Measurements from ENCODE around the gene TMEM233. TPM values are rescaled to one million over a fixed set of nuclear protein-coding genes. Genes with fewer than 3 reads are reported as not detected.

The TMEM233 gene
- total RNA-seq, 1 experiment from 2014 or later, result 0.28 TPM

DNA sequence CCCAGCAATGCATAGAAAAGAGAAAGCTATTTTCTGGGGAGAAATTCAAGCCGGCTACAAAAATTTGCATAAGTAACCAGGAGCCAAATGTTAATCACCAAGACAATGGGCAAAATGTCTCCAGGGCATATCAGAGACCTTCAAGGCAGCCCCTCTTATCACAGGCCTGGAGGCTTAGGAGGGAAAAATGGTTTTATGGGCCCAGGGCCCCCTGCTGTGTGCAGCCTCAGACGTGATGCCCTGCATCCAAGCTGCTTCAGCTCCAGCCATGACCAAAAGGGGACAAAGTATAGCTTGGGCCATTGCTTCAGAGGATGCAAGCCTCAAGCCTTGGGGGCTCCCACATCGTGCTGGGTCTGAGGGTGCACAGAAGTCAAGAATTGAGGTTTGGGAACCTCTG lies 15.8 kb downstream of the TMEM233 start:
- Mint-ChIP-seq H3K27ac (no peak overlapping the region), H3K9me3 (peaks cover 36% of the 10 kb centered on the region), H3K27me3 (ENCODE audit: low read depth) (peaks cover 13% of the 10 kb centered on the region), H3K4me1 (no peaks in the 10 kb centered on the region), H3K36me3 (peaks cover 23% of the 10 kb centered on the region), H3K4me3 (no peak overlapping the region)
- CTCF ChIA-PET, result no interaction called here
- no peak for TF ChIP-seq NFYB (CRISPR knock-in tag; conservative IDR thresholded peaks at IDR 0.05; ENCODE audit: low read depth)
- no peak for TF ChIP-seq FOXK1 (CRISPR knock-in tag; IDR thresholded peaks at IDR 0.05)
- TF ChIP-seq ZNF671 (CRISPR knock-in tag; IDR thresholded peaks at IDR 0.05), result no peak
- TF ChIP-seq, protein P1, sequence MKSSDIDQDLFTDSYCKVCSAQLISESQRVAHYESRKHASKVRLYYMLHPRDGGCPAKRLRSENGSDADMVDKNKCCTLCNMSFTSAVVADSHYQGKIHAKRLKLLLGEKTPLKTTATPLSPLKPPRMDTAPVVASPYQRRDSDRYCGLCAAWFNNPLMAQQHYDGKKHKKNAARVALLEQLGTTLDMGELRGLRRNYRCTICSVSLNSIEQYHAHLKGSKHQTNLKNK (CRISPR knock-in tag; IDR thresholded peaks at IDR 0.05), result no peak
- no peak for TF ChIP-seq ERG (CRISPR knock-in tag; IDR thresholded peaks at IDR 0.05)
- TF ChIP-seq TP53 (CRISPR knock-in tag; IDR thresholded peaks at IDR 0.05), result no peak
- TF ChIP-seq MYBL2 (CRISPR knock-in tag; IDR thresholded peaks at IDR 0.05), result no peak
- TF ChIP-seq E2F5 (CRISPR knock-in tag; IDR thresholded peaks at IDR 0.05), result no peak
- TF ChIP-seq ZNF121 (CRISPR knock-in tag; IDR thresholded peaks at IDR 0.05), result no peak
- no peak for TF ChIP-seq ZBTB21 (CRISPR knock-in tag; IDR thresholded peaks at IDR 0.05; ENCODE audit: borderline replicate concordance)
- TF ChIP-seq ATF1 (CRISPR knock-in tag; IDR thresholded peaks at IDR 0.05), result no peak
- TF ChIP-seq PREB (CRISPR knock-in tag; IDR thresholded peaks at IDR 0.05; ENCODE audit: borderline replicate concordance), result no peak
- TF ChIP-seq ZNF317 (CRISPR knock-in tag; IDR thresholded peaks at IDR 0.05; ENCODE audit: borderline replicate concordance, low read depth), result no peak
- no peak for TF ChIP-seq ARID4B (CRISPR knock-in tag; IDR thresholded peaks at IDR 0.05; ENCODE audit: borderline replicate concordance)
- TF ChIP-seq ATF2 (CRISPR knock-in tag; IDR thresholded peaks at IDR 0.05; ENCODE audit: borderline replicate concordance, low read depth), result no peak
- TF ChIP-seq, protein P2, sequence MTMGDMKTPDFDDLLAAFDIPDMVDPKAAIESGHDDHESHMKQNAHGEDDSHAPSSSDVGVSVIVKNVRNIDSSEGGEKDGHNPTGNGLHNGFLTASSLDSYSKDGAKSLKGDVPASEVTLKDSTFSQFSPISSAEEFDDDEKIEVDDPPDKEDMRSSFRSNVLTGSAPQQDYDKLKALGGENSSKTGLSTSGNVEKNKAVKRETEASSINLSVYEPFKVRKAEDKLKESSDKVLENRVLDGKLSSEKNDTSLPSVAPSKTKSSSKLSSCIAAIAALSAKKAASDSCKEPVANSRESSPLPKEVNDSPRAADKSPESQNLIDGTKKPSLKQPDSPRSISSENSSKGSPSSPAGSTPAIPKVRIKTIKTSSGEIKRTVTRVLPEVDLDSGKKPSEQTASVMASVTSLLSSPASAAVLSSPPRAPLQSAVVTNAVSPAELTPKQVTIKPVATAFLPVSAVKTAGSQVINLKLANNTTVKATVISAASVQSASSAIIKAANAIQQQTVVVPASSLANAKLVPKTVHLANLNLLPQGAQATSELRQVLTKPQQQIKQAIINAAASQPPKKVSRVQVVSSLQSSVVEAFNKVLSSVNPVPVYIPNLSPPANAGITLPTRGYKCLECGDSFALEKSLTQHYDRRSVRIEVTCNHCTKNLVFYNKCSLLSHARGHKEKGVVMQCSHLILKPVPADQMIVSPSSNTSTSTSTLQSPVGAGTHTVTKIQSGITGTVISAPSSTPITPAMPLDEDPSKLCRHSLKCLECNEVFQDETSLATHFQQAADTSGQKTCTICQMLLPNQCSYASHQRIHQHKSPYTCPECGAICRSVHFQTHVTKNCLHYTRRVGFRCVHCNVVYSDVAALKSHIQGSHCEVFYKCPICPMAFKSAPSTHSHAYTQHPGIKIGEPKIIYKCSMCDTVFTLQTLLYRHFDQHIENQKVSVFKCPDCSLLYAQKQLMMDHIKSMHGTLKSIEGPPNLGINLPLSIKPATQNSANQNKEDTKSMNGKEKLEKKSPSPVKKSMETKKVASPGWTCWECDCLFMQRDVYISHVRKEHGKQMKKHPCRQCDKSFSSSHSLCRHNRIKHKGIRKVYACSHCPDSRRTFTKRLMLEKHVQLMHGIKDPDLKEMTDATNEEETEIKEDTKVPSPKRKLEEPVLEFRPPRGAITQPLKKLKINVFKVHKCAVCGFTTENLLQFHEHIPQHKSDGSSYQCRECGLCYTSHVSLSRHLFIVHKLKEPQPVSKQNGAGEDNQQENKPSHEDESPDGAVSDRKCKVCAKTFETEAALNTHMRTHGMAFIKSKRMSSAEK (CRISPR knock-in tag; IDR thresholded peaks at IDR 0.05; ENCODE audit: borderline replicate concordance), result no peak
- no peak for TF ChIP-seq TEAD1 (CRISPR knock-in tag; IDR thresholded peaks at IDR 0.05)
- TF ChIP-seq, protein P3, sequence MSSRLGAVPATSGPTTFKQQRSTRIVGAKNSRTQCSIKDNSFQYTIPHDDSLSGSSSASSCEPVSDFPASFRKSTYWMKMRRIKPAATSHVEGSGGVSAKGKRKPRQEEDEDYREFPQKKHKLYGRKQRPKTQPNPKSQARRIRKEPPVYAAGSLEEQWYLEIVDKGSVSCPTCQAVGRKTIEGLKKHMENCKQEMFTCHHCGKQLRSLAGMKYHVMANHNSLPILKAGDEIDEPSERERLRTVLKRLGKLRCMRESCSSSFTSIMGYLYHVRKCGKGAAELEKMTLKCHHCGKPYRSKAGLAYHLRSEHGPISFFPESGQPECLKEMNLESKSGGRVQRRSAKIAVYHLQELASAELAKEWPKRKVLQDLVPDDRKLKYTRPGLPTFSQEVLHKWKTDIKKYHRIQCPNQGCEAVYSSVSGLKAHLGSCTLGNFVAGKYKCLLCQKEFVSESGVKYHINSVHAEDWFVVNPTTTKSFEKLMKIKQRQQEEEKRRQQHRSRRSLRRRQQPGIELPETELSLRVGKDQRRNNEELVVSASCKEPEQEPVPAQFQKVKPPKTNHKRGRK (CRISPR knock-in tag; IDR thresholded peaks at IDR 0.05; ENCODE audit: borderline replicate concordance), result no peak
- TF ChIP-seq ATF6 (CRISPR knock-in tag; IDR thresholded peaks at IDR 0.05), result no peak
- POLR2A ChIA-PET, result no interaction called here
- DNase-seq (ENCODE audit: low spot score) (no peak), ATAC-seq (no peak)
